HL-60/S4 treated with retinoic acid at 250 ng/mL for 4 days and 3 days (cell line): ENCODE measurements around the gene CDC123.
"Not testable (repeated sequence)": the region's sequence is repeated elsewhere in the genome, so short reads cannot be mapped to it uniquely, and the experiment has no call there.

Experiments
- in situ Hi-C: fragments of 300-500 bp; cut with MboI; formaldehyde crosslinking; loops from 2 replicates; pipeline ENCODE4 v1.7.0; 2022; ENCODE audit warnings: low sequenced_read_pairs

Gene CDC123, protein sequence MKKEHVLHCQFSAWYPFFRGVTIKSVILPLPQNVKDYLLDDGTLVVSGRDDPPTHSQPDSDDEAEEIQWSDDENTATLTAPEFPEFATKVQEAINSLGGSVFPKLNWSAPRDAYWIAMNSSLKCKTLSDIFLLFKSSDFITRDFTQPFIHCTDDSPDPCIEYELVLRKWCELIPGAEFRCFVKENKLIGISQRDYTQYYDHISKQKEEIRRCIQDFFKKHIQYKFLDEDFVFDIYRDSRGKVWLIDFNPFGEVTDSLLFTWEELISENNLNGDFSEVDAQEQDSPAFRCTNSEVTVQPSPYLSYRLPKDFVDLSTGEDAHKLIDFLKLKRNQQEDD

DNA sequence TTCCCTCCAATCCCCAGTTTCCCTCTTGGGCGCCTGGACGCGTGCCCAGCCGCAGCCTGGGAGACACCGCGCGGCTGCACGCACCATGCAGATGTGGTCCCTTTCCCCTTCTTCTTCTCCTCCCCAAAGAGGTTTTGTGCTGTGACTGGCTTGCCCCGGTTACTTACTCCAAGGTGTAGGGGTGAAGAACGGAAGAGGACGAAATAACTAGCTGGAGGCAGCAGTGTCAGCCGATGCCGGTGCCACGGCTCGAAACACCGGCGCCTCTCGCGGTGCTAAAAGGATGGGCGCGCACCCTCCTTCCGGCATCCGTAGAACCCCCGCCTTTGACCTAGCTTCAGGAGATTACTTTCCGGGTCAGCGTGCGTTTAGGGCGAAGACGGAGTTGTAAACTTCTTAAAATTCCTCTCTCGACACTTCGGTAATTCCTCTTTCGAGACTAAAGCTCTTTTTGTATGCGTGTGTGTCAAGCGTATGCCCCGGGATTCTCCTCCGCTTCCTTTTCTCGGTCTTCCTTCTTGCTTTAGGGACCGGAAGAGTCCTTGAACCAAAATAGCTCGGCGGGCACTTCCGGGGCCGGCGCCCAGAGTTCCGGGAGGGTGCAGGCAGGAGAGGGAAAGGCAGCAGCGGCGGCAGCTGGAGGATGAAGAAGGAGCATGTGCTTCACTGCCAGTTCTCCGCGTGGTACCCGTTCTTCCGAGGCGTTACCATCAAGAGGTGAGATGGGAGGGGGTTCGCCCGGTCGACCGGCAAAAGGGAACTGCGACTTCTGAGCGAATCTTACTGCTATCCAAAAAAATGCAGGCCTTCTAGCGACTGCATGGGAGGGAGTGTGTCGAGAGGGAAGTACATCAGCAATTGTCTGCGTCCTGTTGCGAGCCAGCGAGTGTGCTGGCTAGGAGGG, at the start of gene CDC123, which contains the start of gene NUDT5:
CDC123 (plus strand) TSS at position 586 of the 904 bp plus-strand sequence; CDS start at position 644, 58 bp downstream.
NUDT5 (minus strand) TSS at position 289 of the 904 bp plus-strand sequence. CDS start 9,600 bp downstream, outside the sequence.
- in situ Hi-C loops = no loop called here

DNA sequence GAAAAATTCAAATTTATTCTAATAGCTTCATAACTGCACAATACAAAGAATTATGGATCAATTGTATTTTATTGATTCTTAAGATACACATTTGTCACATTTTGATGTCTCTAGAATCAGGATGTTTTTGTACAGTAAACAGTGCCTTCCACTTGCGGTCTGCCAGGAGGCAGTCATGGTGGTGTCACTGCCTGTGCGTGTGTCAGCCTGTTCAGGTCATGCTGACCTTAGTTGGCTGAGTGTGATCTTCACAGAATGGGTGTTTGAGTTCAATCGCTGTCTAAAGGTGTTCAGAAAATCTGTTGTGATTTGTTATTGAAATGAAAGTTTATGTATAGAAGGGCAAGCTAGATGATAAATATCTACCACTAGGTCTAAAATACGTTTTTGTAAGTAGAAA, 45.8 kb upstream of the CDC123 start:
- in situ Hi-C loops = no loop called here

DNA sequence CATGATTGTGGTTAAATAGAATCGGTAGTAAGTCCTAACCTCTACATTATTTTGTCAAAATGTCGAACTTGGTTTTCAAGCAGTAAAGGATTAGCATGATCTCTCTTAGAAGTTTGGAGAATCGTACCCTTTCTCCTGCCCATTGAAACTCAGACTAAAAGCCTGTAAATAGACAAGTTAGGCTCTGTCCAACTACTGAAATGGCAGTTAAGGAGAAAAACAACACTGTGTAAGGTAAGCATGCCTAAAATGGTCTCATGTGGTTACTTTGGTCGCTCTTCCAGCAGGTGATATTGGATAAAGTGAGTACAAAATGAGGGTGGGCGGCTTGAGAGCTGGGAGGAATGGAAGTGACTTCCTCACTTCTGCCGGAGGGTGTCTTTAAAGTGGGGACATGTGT, 41.5 kb upstream of the CDC123 start:
- in situ Hi-C loops = no loop called here

GRCh38 chr10:12156367-12157123, 39.4 kb upstream of the CDC123 start:
- in situ Hi-C loops = no loop called here

GRCh38 chr10:12158111-12158510, 37.9 kb upstream of the CDC123 start:
- in situ Hi-C loops = no loop called here

- in situ Hi-C loops = no loop called here
Observed at GRCh38 chr10:12160664-12161063, 35.3 kb upstream of the CDC123 start.

DNA sequence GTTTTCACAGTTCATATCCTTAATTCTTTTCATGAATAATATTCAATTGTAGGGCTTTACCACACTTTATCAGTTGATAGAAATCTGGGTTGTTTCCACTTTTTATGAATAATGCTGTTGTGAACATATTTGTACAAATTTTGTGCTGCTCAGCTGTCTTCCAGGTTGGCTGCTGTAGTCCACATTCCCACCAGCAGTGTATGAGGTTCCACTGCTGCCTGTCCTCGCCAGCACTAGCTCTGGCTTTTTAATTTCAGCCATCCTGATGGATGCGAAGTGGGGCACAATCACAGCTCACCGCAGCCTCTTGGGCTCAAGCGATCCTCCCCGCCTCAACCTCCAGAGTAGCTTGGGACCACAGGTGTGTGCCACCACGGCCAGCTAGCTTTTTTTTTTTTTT, 33.1 kb upstream of the CDC123 start:
- in situ Hi-C loops = no loop called here

GRCh38 chr10:12164085-12164484, 31.9 kb upstream of the CDC123 start:
- in situ Hi-C loops = no loop called here

DNA sequence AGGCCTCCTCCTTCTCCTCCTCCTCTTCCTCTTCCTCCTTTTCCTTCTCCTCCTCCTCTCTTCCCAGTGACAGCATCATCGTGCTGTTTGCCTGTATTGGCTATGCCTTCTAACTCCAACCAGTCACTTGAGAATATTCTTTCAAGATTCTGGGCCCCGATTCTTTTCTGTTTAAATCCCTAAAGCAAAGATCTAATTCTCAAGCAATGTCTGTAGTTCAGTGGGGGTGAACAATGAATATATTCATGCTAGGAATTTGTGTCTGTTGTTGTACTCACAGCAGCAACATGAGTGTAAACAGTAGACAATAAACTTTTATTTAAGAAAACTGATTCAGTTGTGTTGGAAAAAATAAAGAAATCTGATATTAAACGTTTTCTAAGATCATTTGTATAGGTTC, 31.0 kb upstream of the CDC123 start:
- in situ Hi-C loops = no loop called here

- in situ Hi-C loops = no loop called here
Observed at GRCh38 chr10:12165999-12166775, 29.8 kb upstream of the CDC123 start.

DNA sequence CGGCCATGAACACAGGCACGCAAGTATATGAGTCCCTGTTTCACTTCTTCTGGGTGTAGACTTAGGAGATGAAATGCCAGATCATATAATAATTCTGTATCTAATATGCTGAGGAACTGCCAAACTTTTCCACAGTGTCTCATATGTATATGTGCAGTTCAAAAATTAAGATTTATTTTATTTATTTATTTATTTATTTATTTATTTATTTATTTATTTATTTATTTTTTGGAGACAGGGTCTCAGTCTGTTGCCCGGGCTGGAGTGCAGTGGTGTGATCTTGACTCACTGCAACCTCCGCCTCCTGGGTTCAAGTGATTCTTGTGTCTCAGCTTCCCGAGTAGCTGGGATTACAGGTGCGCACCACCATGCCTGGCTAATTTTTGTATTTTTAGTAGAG, 24.5 kb upstream of the CDC123 start:
- in situ Hi-C loops = not testable (repeated sequence)

- in situ Hi-C loops = no loop called here
Observed at GRCh38 chr10:12177642-12178041, 18.3 kb upstream of the CDC123 start.

DNA sequence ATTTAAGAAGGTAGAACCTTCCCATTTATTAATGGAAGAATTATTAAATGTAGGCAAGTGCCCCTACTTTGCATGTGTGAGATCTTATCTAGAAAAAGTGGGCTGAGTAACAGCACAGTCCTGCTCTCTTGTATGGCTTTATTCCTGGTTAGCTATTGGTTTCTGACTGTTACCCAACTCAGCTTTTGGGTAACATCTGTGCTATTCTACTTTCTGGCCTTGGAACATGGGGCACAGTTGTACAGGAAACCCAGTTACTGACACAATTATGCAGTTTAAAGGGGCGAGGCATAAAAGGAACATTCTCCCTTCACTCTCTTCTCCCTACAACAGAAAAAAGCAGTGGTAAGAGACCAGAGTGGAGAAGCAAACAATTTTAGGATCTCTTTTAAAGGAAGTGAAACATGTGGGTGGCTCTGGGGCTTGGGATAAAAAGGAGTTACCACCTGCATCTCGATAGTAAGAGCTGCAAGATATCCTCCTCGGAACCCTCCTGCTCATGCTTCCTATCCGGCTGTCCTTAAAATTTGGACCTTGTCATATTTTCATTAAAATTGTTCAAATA, 16.3 kb upstream of the CDC123 start:
- in situ Hi-C loops = no loop called here

DNA sequence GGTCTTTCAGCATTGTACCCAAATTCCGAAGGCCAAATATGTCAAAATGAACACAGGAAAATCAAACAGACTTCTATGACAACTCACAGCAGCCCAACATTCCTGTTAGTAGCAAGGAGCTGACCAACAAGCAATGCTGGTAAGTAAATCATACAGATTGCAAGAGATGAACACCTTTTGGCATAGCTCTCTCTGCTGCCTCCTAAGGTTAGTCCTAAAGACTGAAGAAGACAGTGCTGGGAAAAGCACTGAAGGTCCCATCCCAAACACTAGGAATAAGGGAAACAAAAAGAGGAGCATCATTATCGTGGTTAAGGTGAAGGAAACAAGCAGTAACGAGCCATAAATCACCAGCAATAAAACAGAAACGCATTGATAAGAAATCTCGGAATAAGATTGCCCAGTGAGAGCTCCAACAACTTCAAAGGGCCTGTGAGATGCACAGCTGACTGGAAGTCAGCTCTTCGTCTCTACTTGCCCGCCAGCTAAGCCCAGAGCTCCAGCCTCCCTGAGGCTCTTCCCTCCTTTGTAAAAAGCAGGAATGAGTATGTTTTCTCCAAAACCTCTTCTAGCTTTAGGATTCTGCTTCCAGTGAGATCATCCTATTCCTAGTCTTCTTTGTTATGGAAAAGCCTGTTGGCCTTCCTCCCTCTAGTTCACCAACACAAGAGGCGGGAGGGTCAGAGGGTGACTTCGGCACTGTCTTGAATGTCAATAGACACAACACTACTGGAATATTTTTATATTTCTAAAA, 15.6 kb upstream of the CDC123 start:
- in situ Hi-C loops = no loop called here

GRCh38 chr10:12181065-12181775, 14.8 kb upstream of the CDC123 start:
- in situ Hi-C loops = no loop called here

- in situ Hi-C loops = no loop called here
Observed at GRCh38 chr10:12184165-12184564, 11.8 kb upstream of the CDC123 start.

GRCh38 chr10:12186323-12186722, 9.7 kb upstream of the CDC123 start:
- in situ Hi-C loops = no loop called here

GRCh38 chr10:12187321-12187905, 8.6 kb upstream of the CDC123 start:
- in situ Hi-C loops = no loop called here
